CD8-positive, alpha-beta memory T cell (primary cell): ENCODE measurements around the gene WDR45. TPM values are rescaled to one million over a fixed set of nuclear protein-coding genes. Genes with fewer than 3 reads are reported as not detected.
A peak's percentile ranks its signal among the peaks of the same experiment; 100 is the strongest.

Experiments used
- CTCF ChIA-PET: fragments of 350-600 bp; sonication (Branson Sonifier 250); formaldehyde crosslinking; loops from one replicate; lab custom pipeline; 2021; ENCODE audit warnings: antibody characterized with exemption; lab: Charles Lee
- POLR2A ChIA-PET: fragments of 350-600 bp; sonication (Branson Sonifier 250); formaldehyde crosslinking; loops from one replicate; lab custom pipeline; 2021; ENCODE audit warnings: antibody characterized with exemption; lab: Charles Lee
- DNase-seq, 5 donors: peaks; one replicate each; pipeline versions ENCODE4 v3.0.0 to v3.0.0-alpha.2; 2020 to 2022; ENCODE audit warnings: mixed read lengths in 1 of 5
- H3K27ac ChIP-seq: one replicate; pipeline ENCODE4 v1.7.0; 2013; ENCODE audit warnings: low read depth, mild to moderate bottlenecking, low read length, moderate library complexity
- H3K27me3 ChIP-seq: 2 replicates; pipeline ENCODE4 v1.7.0; 2013; ENCODE audit warnings: low read length, mild to moderate bottlenecking; ENCODE audit not compliant: insufficient read depth, poor library complexity, severe bottlenecking
- H3K36me3 ChIP-seq: 2 replicates; pipeline ENCODE4 v1.7.0; 2013; ENCODE audit warnings: mild to moderate bottlenecking, low read length, moderate library complexity; ENCODE audit not compliant: insufficient read depth
- H3K4me1 ChIP-seq: 2 replicates; pipeline ENCODE4 v1.7.0; 2013; ENCODE audit warnings: mild to moderate bottlenecking, low read length, moderate library complexity; ENCODE audit not compliant: insufficient read depth
- H3K4me3 ChIP-seq: 2 replicates; pipeline ENCODE4 v1.7.0; 2013; ENCODE audit warnings: mild to moderate bottlenecking, low read length
- H3K9me3 ChIP-seq: 2 replicates; pipeline ENCODE4 v1.7.0; 2013; ENCODE audit warnings: mild to moderate bottlenecking, low read length
- H3K27ac Mint-ChIP-seq, 8 donors: one replicate each; pipeline ENCODE4 v1.8.0; 2020 to 2021; ENCODE audit warnings: mixed read lengths in 8 of 8, mild to moderate bottlenecking in 6 of 8, inconsistent platforms in 3 of 8, moderate library complexity in 3 of 8
- H3K27me3 Mint-ChIP-seq, 2 donors: one replicate each; pipeline ENCODE4 v1.8.0; 2020 to 2021; ENCODE audit warnings: mixed read lengths in 2 of 2, mild to moderate bottlenecking in 1 of 2, moderate library complexity in 1 of 2
- H3K36me3 Mint-ChIP-seq, 3 donors: one replicate each; pipeline ENCODE4 v1.8.0; 2020 to 2021; ENCODE audit warnings: mixed read lengths in 3 of 3, inconsistent platforms in 1 of 3, mild to moderate bottlenecking in 1 of 3
- H3K4me1 Mint-ChIP-seq, 3 donors: one replicate each; pipeline ENCODE4 v1.8.0; 2020 to 2021; ENCODE audit warnings: mixed read lengths in 3 of 3, inconsistent platforms in 1 of 3, mild to moderate bottlenecking in 1 of 3
- H3K4me3 Mint-ChIP-seq, 7 donors: one replicate each; pipeline ENCODE4 v1.8.0; 2020 to 2021; ENCODE audit warnings: mixed read lengths in 7 of 7, mild to moderate bottlenecking in 6 of 7, moderate library complexity in 4 of 7, inconsistent platforms in 2 of 7
- H3K9me3 Mint-ChIP-seq, 5 donors: one replicate each; pipeline ENCODE4 v1.8.0; 2020 to 2022; ENCODE audit warnings: mixed read lengths in 5 of 5, mild to moderate bottlenecking in 3 of 5, moderate library complexity in 2 of 5, inconsistent platforms in 1 of 5
- polyA plus RNA-seq: library from polyadenylated mRNA; unstranded; fragments of 300-500 nt; fragmentation: Illumina TruSeq; gene quantifications from one replicate; pipeline ENCODE4 v1.2.3, GENCODE V29; 2021
- total RNA-seq, 2 experiments: library from RNA; stranded (reverse); gene quantifications; one replicate each; pipeline ENCODE4 v1.2.3, GENCODE V29; 2021

WDR45 gene
- total and polyA plus RNA-seq, 3 experiments from 2014 or later: 41.4 to 56.9 (median 46.2) TPM

DNA sequence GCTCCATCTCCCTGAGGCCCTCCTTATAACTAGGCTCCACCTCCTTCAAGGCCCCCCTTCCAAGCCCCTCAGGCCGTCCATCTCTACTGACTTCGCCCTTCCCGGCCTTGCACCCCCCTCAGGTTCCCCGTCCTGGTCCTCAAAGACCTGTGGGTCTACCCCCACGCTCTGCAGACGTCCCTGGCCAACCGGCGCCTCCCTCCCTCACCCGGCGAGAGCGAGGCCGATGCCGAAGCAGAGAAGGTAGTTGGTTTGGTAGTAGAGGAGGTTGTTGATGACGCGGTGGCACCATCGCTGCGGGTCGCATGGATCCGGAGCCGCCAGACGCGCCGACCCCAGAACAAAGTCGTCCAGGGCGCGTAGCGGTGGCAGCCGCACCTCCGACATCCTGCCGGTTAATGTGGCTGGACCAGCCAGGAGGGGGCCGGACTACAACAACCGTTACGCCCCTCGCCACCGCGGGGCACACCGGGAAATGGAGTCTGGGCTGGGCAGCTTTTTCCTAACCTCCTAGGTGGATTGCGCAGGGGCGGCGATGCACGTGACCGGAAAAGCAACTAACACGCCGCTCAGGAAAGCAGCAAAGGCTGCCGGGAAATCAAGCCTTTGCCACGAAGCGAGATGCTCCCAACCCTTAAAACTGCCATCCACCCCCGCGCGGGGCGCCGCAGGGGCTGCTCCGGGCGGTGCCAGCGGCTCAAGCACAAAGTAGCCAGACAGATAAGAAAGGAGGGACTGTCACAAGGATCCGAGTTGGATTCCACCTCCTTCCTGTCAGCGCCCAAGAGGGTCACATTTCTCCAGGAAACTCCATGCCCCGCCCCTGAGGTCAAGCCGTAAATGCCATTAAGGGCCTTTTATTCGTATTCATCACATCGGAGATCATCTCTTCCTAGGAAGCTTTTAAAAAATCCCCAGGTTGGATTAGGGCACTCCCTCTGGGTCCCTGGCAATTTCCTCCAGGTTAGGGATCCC lies 5.8 kb downstream of the WDR45 start, which contains the start of gene PRAF2:
Gene PRAF2 (minus strand): TSS at position 402 of the 975 bp plus-strand sequence. CDS start 15 bp downstream, at position 387.
- H3K4me1 Mint-ChIP-seq: peaks cover 8 to 22% (median 22%) of the 10 kb centered on the region in 3 donors
- ChIA-PET CTCF (no interaction called here), POLR2A (no interaction called here)
- peak within 1 kb of the TSS; percentile 82 to 92 (median 86) for H3K4me3 Mint-ChIP-seq
- H3K36me3 ChIP-seq: no peaks in the 10 kb centered on the region
- no peaks in the 10 kb centered on the region for H3K9me3 ChIP-seq
- H3K27me3 ChIP-seq: no peaks in the 10 kb centered on the region
- H3K27ac ChIP-seq: peak within 1 kb of the TSS; percentile 73
- H3K27me3 Mint-ChIP-seq: peaks cover 0 to 5% of the 10 kb centered on the region in 2 donors
- H3K9me3 Mint-ChIP-seq: no peaks in the 10 kb centered on the region
- peaks cover 9% of the 10 kb centered on the region for H3K4me1 ChIP-seq
- peak within 1 kb of the TSS; percentile 88 to 97 (median 95) for H3K27ac Mint-ChIP-seq
- peaks cover 0 to 39% (median 0%) of the 10 kb centered on the region in 3 donors for H3K36me3 Mint-ChIP-seq
- H3K4me3 ChIP-seq: peak within 1 kb of the TSS; percentile 75
- DNase-seq: peak; percentile 81 to 93 (median 88)

DNA sequence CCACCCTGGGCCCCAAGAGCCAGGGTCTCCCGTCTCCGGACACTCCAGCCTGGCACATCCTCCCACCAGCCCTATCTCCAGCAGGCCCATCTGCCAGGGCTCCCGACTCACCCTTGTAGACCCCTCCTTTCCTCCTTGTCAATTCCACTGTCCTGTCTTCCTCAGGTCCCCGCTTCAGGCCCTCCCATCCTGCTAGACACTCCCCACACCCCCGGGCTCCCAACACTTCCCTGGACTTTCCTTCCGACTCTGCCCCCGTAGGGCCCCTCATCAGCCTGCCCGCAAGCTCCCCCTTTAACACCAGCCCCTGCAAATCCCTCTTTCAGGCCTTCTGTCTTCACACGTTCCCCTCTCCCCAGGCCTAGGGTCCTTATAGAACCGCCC lies 7.0 kb downstream of the WDR45 start:
- Histone ChIP-seq H3K4me3 (no peak overlapping the region), H3K27me3 (no peaks in the 10 kb centered on the region), H3K27ac (no peak overlapping the region), H3K4me1 (peaks cover 8% of the 10 kb centered on the region), H3K9me3 (no peaks in the 10 kb centered on the region), H3K36me3 (no peaks in the 10 kb centered on the region)
- POLR2A ChIA-PET: no interaction called here
- peaks cover 0 to 35% (median 0%) of the 10 kb centered on the region in 3 donors for H3K36me3 Mint-ChIP-seq
- no peaks in the 10 kb centered on the region for H3K9me3 Mint-ChIP-seq
- peaks cover 8 to 18% (median 17%) of the 10 kb centered on the region in 3 donors for H3K4me1 Mint-ChIP-seq
- DNase-seq: no peak
- peak overlapping the region; percentile 82 to 92 (median 86) for H3K4me3 Mint-ChIP-seq
- H3K27ac Mint-ChIP-seq: peak overlapping the region; percentile 29 to 96 (median 92)
- CTCF ChIA-PET: no interaction called here
- H3K27me3 Mint-ChIP-seq: peaks cover 0 to 6% of the 10 kb centered on the region in 2 donors

DNA sequence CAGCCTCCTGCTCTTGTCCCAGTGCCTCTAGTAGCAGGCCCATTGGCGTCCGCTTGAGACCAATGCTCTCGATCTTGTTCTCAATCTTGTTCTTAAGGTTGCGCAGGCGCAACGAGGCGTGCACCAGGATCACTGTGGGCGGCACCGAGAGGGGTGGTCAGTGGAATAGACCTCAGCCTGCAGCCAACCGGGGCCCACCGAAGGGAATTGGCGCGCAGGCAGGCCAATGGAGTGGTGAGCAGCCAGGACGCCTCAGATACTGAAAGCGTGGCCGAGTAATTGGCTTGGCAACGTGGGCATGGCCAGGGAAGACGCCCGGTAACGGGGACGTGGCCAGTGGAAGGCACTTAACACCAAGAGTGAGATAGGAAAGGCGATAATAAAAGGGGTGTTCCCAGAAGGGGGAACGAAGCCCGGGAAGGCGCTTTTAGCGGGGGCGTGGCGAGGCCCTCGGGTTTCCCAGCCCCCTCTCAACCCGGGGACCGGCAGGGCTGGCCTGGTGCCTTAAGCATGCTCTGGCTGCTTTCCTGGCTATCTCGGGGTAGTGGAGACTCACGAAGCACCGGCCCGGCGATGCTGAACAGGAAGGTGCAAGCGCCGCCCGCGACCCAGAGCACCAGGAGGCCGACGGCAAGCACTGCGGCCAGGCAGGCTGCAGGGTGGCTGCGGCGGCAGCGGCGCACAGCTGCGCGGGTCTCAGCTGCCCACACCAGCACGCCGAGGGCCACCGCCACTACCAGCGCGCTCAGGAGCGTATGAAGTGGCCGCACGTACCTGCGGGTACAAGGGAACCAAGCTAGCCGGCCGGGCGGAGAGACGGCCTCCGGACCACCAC lies 7.6 kb downstream of the WDR45 start:
- CTCF ChIA-PET: no interaction called here
- Mint-ChIP-seq H3K36me3 (peaks cover 0 to 29% (median 0%) of the 10 kb centered on the region in 3 donors), H3K9me3 (no peaks in the 10 kb centered on the region), H3K4me1 (peaks cover 8 to 18% (median 17%) of the 10 kb centered on the region in 3 donors), H3K4me3 (peak overlapping the region in 2 of 7 donors; percentile 34 to 84), H3K27ac (peak overlapping the region in 5 of 8 donors; percentile 21 to 78 (median 47)), H3K27me3 (peaks cover 0 to 6% of the 10 kb centered on the region in 2 donors)
- DNase-seq: no peak
- POLR2A ChIA-PET: no interaction called here
- no peaks in the 10 kb centered on the region for H3K36me3 ChIP-seq
- H3K27ac ChIP-seq: no peak overlapping the region
- peaks cover 8% of the 10 kb centered on the region for H3K4me1 ChIP-seq
- no peaks in the 10 kb centered on the region for H3K9me3 ChIP-seq
- H3K4me3 ChIP-seq: no peak overlapping the region
- no peaks in the 10 kb centered on the region for H3K27me3 ChIP-seq

DNA sequence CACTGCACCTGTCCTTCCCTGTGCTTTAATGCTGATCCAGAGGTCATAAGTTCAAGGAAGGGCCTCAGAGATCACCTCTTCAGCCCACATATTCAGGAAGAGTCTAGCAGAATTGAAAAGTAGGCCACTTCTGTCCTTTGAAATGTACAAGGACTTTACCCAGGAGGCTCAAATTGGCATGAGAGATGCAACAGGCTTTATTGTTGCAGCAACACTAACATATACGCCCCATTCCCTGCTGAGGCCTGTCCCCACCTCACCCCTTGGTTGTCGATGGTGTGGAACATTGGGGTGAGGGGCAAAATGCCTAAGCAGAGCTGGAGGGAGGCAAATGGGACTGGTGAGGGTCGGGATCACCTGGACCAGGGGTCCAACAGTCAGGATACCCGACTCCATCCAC lies 8.7 kb downstream of the WDR45 start:
- Histone ChIP-seq H3K9me3 (no peaks in the 10 kb centered on the region), H3K27me3 (no peaks in the 10 kb centered on the region), H3K4me1 (peaks cover 8% of the 10 kb centered on the region), H3K4me3 (no peak overlapping the region), H3K36me3 (no peaks in the 10 kb centered on the region), H3K27ac (no peak overlapping the region)
- no peak overlapping the region for H3K4me3 Mint-ChIP-seq
- peaks cover 0 to 6% of the 10 kb centered on the region in 2 donors for H3K27me3 Mint-ChIP-seq
- H3K27ac Mint-ChIP-seq: peak overlapping the region in 6 of 8 donors; percentile 13 to 92 (median 71)
- DNase-seq: no peak
- POLR2A ChIA-PET: no interaction called here
- H3K36me3 Mint-ChIP-seq: peaks cover 0 to 28% (median 0%) of the 10 kb centered on the region in 3 donors
- CTCF ChIA-PET: no interaction called here
- H3K9me3 Mint-ChIP-seq: no peaks in the 10 kb centered on the region
- peaks cover 8 to 18% (median 17%) of the 10 kb centered on the region in 3 donors for H3K4me1 Mint-ChIP-seq

DNA sequence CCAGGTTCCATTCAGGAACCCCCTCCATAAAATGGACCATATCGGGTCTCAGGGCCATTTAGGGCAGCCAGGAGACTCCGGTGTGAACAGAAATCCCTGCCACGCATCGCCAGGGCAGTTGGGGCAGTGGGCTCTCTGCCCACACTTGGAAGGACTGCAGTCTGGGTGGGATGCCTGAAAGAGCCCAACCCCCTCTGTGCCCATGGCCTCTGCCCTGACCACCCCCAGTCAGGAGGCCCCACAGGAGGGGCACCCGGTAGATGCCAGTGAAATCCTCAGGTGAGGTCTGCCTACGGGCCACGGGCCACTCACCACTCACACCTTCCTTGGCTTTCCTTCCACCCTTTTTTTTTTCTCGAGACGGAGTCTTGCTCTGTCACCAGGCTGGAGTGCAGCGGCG lies 10.6 kb downstream of the WDR45 start:
- Histone ChIP-seq H3K27me3 (no peaks in the 10 kb centered on the region), H3K27ac (no peak overlapping the region), H3K4me1 (peaks cover 8% of the 10 kb centered on the region), H3K4me3 (no peak overlapping the region), H3K36me3 (no peaks in the 10 kb centered on the region), H3K9me3 (no peaks in the 10 kb centered on the region)
- ChIA-PET CTCF (no interaction called here), POLR2A (no interaction called here)
- no peak for DNase-seq
- Mint-ChIP-seq H3K27ac (no peak overlapping the region), H3K4me3 (no peak overlapping the region), H3K4me1 (peaks cover 8 to 15% (median 14%) of the 10 kb centered on the region in 3 donors), H3K36me3 (peaks cover 0 to 28% (median 0%) of the 10 kb centered on the region in 3 donors), H3K27me3 (peaks cover 0 to 6% of the 10 kb centered on the region in 2 donors), H3K9me3 (no peaks in the 10 kb centered on the region)

DNA sequence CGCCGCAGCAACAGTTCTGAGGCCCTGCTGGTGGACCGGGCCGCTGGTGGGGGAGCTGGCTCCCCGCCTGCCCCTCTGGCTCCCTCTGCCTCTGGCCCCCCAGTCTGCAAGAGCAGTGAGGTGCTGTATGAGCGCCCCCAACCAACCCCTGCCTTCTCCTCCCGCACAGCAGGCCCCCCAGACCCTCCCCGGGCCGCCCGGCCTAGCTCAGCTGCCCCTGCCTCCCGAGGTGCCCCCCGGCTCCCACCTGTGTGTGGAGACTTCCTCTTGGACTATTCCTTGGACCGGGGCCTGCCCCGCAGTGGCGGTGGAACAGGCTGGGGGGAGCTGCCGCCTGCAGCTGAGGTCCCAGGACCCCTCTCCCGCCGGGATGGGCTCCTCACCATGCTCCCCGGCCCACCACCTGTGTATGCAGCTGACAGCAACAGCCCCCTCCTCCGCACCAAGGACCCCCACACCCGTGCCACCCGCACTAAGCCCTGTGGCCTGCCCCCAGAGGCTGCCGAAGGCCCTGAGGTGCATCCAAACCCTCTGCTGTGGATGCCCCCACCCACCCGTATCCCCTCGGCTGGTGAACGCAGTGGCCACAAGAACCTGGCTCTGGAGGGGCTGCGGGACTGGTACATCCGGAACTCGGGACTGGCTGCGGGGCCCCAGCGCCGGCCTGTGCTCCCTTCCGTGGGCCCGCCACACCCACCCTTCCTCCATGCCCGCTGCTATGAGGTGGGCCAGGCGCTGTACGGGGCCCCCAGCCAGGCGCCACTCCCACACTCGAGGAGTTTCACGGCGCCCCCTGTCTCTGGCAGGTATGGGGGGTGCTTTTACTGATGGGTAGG lies 12.2 kb downstream of the WDR45 start:
- H3K4me1 Mint-ChIP-seq: peaks cover 0 to 3% (median 0%) of the 10 kb centered on the region in 3 donors
- Histone ChIP-seq H3K36me3 (no peaks in the 10 kb centered on the region), H3K27ac (no peak overlapping the region), H3K9me3 (no peaks in the 10 kb centered on the region), H3K4me1 (no peaks in the 10 kb centered on the region), H3K27me3 (no peaks in the 10 kb centered on the region), H3K4me3 (no peak overlapping the region)
- H3K27ac Mint-ChIP-seq: peak overlapping the region in 2 of 8 donors; percentile 6 to 72
- H3K9me3 Mint-ChIP-seq: no peaks in the 10 kb centered on the region
- DNase-seq: no peak
- POLR2A ChIA-PET: no interaction called here
- CTCF ChIA-PET: no interaction called here
- H3K27me3 Mint-ChIP-seq: peaks cover 0 to 4% of the 10 kb centered on the region in 2 donors
- H3K4me3 Mint-ChIP-seq: no peak overlapping the region
- H3K36me3 Mint-ChIP-seq: peaks cover 0 to 29% (median 0%) of the 10 kb centered on the region in 3 donors

DNA sequence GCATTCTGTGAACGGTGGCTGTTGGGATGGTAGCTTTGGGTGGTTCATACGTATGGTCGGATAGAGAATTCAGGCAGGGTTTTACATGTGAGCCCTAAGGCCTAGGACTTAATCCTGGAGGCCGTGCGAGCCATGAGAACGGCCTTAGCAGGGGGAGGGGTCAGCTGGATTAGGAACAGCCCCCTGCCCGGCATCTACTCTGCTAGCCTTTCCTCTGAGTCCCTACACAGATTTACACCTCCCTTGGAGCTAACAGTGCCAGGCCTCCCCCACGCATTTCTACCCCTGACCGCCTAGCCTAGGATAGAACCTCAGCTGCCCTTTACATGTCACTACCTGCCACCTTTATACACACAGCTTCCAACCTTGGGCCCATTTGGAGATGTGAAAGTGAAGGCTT lies 13.0 kb downstream of the WDR45 start:
- POLR2A ChIA-PET: no interaction called here
- DNase-seq: no peak
- Histone ChIP-seq H3K27ac (no peak overlapping the region), H3K9me3 (no peaks in the 10 kb centered on the region), H3K4me3 (no peak overlapping the region), H3K27me3 (no peaks in the 10 kb centered on the region), H3K4me1 (no peaks in the 10 kb centered on the region), H3K36me3 (no peaks in the 10 kb centered on the region)
- Mint-ChIP-seq H3K36me3 (peaks cover 0 to 30% (median 0%) of the 10 kb centered on the region in 3 donors), H3K27me3 (peaks cover 0 to 4% of the 10 kb centered on the region in 2 donors), H3K27ac (peak overlapping the region in 2 of 8 donors; percentile 61 to 87), H3K4me3 (no peak overlapping the region), H3K9me3 (no peaks in the 10 kb centered on the region), H3K4me1 (no peaks in the 10 kb centered on the region)
- CTCF ChIA-PET: no interaction called here
